Loucy (cell line): ENCODE measurements around the gene PREPL.

Experiments
- EZH2phosphoT487 ChIP-seq: fragments of 200-600 bp; IDR thresholded peaks from 2 replicates; pipeline ENCODE4 v1.6.1; 2018; ENCODE audit warnings: antibody characterized with exemption, mild to moderate bottlenecking, moderate library complexity, borderline replicate concordance
- TF ChIP-seq, protein P1 (sequence below): fragments of 200-600 bp; sonication (generic); conservative IDR thresholded peaks from 2 replicates; pipeline ENCODE4 v1.5.1; 2014; ENCODE audit warnings: mild to moderate bottlenecking, antibody characterized with exemption, low read length

GRCh38 chr2:44360749-44361329, 455 bp downstream of the PREPL start:
- TF ChIP-seq, protein P1, sequence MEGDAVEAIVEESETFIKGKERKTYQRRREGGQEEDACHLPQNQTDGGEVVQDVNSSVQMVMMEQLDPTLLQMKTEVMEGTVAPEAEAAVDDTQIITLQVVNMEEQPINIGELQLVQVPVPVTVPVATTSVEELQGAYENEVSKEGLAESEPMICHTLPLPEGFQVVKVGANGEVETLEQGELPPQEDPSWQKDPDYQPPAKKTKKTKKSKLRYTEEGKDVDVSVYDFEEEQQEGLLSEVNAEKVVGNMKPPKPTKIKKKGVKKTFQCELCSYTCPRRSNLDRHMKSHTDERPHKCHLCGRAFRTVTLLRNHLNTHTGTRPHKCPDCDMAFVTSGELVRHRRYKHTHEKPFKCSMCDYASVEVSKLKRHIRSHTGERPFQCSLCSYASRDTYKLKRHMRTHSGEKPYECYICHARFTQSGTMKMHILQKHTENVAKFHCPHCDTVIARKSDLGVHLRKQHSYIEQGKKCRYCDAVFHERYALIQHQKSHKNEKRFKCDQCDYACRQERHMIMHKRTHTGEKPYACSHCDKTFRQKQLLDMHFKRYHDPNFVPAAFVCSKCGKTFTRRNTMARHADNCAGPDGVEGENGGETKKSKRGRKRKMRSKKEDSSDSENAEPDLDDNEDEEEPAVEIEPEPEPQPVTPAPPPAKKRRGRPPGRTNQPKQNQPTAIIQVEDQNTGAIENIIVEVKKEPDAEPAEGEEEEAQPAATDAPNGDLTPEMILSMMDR: no peak
- no peak for TF ChIP-seq EZH2phosphoT487
